Measurements from ENCODE around the gene CD28. TPM values are rescaled to one million over a fixed set of nuclear protein-coding genes. Genes with fewer than 3 reads are reported as not detected.
"Not testable (repeated sequence)": the region's sequence is repeated elsewhere in the genome, so short reads cannot be mapped to it uniquely, and the experiment has no call there.

The CD28 gene
- total and polyA plus RNA-seq, 2 experiments from 2014 or later, result not detected

DNA sequence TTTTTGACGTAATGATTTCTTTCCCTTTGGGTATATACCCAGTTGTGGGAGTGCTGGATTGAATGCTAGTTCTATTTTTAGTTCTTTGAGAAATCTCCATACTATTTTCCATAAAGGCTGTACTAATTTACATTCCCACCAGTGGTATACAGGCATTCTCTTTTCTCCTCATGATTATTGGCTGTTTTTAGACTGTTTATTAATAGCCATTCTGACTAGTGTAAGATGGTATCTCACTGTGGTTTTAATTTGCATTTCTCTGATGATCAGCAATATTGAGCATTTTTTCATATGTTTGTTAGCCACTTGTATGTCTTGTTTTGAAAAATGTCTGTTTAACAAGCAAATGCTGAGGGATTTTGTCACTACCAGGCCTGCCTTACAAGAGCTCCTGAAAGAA is 9.2 kb upstream of the CD28 start:
- no peaks in the 10 kb centered on the region for H3K27me3 ChIP-seq
- no peak overlapping the region for H3K27ac ChIP-seq
- no peaks in the 10 kb centered on the region for H3K4me1 ChIP-seq (ENCODE audit: low read depth)
- H3K36me3 ChIP-seq, result no peaks in the 10 kb centered on the region
- DNase-seq (ENCODE audit: low read depth in 1 of 2, low spot score in 1 of 2), result no peak
- TF ChIP-seq, protein P1, sequence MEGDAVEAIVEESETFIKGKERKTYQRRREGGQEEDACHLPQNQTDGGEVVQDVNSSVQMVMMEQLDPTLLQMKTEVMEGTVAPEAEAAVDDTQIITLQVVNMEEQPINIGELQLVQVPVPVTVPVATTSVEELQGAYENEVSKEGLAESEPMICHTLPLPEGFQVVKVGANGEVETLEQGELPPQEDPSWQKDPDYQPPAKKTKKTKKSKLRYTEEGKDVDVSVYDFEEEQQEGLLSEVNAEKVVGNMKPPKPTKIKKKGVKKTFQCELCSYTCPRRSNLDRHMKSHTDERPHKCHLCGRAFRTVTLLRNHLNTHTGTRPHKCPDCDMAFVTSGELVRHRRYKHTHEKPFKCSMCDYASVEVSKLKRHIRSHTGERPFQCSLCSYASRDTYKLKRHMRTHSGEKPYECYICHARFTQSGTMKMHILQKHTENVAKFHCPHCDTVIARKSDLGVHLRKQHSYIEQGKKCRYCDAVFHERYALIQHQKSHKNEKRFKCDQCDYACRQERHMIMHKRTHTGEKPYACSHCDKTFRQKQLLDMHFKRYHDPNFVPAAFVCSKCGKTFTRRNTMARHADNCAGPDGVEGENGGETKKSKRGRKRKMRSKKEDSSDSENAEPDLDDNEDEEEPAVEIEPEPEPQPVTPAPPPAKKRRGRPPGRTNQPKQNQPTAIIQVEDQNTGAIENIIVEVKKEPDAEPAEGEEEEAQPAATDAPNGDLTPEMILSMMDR (IDR thresholded peaks at IDR 0.05; ENCODE audit: low read depth, low read length), result no peak
- no peak overlapping the region for H3K4me3 ChIP-seq
- no peaks in the 10 kb centered on the region for H3K9me3 ChIP-seq (ENCODE audit: low read depth)

DNA sequence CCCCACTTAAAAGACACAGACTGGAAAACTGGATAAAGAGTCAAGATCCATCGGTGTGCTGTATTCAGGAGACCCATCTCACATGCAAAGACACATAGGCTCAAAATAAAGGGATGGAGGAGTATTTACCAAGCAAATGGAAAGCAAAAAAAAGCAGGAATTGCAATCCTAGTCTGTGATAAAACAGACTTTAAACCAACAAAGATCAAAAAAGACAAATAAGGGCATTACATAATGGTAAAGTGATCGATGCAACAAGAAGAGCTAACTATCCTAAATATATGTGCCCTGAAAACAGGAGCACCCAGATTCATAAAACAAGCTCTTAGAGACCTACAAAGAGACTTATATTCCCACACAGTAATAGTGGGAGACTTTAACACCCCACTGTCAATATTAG is 8.7 kb upstream of the CD28 start:
- not testable (repeated sequence) for H3K27ac ChIP-seq; H3K4me3 ChIP-seq; H3K4me1 ChIP-seq (ENCODE audit: low read depth); H3K27me3 ChIP-seq; H3K9me3 ChIP-seq (ENCODE audit: low read depth); DNase-seq (ENCODE audit: low read depth in 1 of 2, low spot score in 1 of 2); H3K36me3 ChIP-seq

DNA sequence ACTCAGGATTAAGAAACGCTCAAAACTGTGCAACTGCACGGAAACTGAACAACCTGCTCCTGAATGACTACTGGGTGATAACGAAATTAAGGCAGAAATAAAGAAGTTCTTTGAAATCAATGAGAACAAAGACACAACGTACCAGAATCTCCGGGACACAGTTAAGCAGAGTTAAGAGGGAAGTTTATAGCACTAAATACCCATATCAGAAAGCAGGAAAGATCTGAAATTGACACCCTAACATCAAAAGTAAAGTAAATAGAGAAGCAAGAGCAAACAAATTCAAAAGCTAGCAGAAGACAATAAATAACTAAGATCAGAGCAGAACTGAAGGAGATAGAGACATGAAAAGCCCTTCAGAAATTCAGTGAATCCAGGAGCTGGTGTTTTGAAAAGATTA is 8.0 kb upstream of the CD28 start:
- H3K4me1 ChIP-seq (ENCODE audit: low read depth); H3K9me3 ChIP-seq (ENCODE audit: low read depth); H3K27ac ChIP-seq; H3K4me3 ChIP-seq; H3K36me3 ChIP-seq; DNase-seq (ENCODE audit: low read depth in 1 of 2, low spot score in 1 of 2); H3K27me3 ChIP-seq: not testable (repeated sequence)

DNA sequence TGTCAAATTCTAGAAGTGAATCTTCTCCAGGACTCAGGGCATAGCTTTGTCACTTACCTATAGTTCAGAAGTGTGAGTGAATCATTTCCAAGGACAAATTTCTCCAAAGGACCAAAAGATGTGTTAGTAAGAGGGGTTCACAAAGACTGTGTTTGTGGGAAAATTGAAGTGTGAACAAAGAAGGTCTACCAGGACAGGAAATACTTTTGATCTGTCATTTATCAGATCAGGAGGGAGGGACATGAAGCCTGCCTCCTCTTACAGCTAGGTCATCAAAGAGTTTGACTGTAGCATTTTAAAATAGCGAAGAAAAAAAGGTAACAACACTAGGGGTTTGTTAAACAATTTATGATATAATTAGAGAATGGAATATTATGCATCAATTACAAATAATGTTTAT is 2.0 kb upstream of the CD28 start:
- DNase-seq (ENCODE audit: low read depth in 1 of 2, low spot score in 1 of 2), result no peak
- TF ChIP-seq, protein P1 (IDR thresholded peaks at IDR 0.05; ENCODE audit: low read depth, low read length), result no peak
- Histone ChIP-seq H3K9me3 (ENCODE audit: low read depth) (no peaks in the 10 kb centered on the region), H3K27me3 (no peaks in the 10 kb centered on the region), H3K27ac (no peak overlapping the region), H3K36me3 (no peaks in the 10 kb centered on the region), H3K4me1 (ENCODE audit: low read depth) (no peaks in the 10 kb centered on the region), H3K4me3 (no peak overlapping the region)

DNA sequence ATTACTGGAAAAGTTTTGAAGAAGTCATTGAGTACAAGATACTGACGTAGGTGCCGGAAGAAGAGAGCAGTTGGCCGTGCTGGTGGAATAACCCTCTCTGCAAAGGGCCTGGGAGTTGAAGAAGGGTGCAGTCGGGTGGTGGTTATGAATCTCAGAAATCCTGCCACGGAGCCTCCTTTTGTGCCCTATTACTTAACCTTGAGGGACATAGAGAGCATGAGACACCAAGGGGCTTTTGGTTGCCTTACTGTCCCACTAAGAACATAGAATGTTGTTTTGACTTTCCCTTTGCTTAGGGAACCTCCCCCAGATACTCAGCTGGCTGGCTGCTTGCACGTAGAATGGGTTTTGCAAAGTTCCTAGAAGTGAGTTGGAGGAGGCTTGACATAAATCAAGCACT is 1.3 kb upstream of the CD28 start:
- Histone ChIP-seq H3K27ac (no peak overlapping the region), H3K27me3 (no peaks in the 10 kb centered on the region), H3K4me1 (ENCODE audit: low read depth) (no peaks in the 10 kb centered on the region), H3K9me3 (ENCODE audit: low read depth) (no peaks in the 10 kb centered on the region), H3K4me3 (no peak overlapping the region), H3K36me3 (no peaks in the 10 kb centered on the region)
- TF ChIP-seq, protein P1 (IDR thresholded peaks at IDR 0.05; ENCODE audit: low read depth, low read length), result no peak
- no peak for DNase-seq (ENCODE audit: low read depth in 1 of 2, low spot score in 1 of 2)

DNA sequence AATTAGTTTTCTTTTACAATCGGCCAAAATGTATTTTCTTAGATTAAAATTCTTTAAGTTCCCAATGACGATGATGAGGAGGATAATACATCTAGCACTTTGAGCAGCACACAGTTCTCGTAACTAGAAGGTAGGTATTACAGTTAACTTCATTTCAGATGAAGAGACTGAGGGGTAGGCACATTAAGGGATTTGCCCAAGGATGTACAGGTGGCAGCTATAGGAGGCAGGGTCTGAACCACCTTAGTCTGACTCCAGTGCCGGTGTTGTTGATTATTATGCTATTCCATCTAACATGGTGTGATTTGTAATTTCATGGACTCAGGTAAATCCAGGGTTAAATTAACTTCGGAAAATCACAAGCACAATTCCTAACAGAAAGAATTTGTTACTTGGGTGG is 1.1 kb downstream of the CD28 start:
- Histone ChIP-seq H3K36me3 (no peaks in the 10 kb centered on the region), H3K27ac (no peak overlapping the region), H3K27me3 (no peaks in the 10 kb centered on the region), H3K4me3 (no peak overlapping the region), H3K4me1 (ENCODE audit: low read depth) (no peaks in the 10 kb centered on the region), H3K9me3 (ENCODE audit: low read depth) (no peaks in the 10 kb centered on the region)
- TF ChIP-seq, protein P1 (IDR thresholded peaks at IDR 0.05; ENCODE audit: low read depth, low read length), result no peak
- DNase-seq (ENCODE audit: low read depth in 1 of 2, low spot score in 1 of 2), result no peak

DNA sequence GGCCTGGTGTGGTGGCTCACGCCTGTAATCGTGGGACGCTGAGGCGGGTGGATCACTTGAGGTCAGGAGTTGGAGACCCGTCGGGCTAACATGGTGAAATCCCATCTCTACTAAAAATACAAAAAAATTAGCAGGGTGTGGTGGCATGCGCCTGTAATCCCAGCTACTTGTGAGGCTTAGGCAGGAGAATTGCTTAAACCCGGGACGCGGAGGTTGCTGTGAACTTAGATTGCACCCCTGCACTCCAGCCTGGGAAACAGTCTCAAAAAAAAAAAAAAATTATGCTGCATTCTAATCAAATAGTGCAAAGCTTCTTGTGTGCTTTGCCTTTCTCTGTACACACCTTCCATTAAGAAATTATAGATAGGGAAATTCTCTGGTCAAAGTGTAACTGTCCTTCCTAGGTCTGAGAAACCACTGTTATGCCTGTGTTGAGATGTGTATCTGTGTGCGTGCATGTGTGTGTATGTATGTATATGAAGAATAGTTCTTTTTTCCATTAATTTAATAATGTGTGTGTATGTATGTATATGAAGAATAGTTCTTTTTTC is 2.5 kb downstream of the CD28 start:
- no peak for DNase-seq (ENCODE audit: low read depth in 1 of 2, low spot score in 1 of 2)
- no peaks in the 10 kb centered on the region for H3K36me3 ChIP-seq
- no peaks in the 10 kb centered on the region for H3K4me1 ChIP-seq (ENCODE audit: low read depth)
- no peaks in the 10 kb centered on the region for H3K27me3 ChIP-seq
- H3K4me3 ChIP-seq, result no peak overlapping the region
- H3K9me3 ChIP-seq (ENCODE audit: low read depth), result no peaks in the 10 kb centered on the region
- TF ChIP-seq, protein P1 (IDR thresholded peaks at IDR 0.05; ENCODE audit: low read depth, low read length), result no peak
- H3K27ac ChIP-seq, result no peak overlapping the region
